ENCODE data around the gene LCNL1. TPM values are rescaled to one million over a fixed set of nuclear protein-coding genes. Genes with fewer than 3 reads are reported as not detected.

Gene LCNL1
- total and polyA plus RNA-seq, 2 of the 13 experiments (the other 11 are each of a cell fraction or from before 2014, with no cell fraction given) = not detected

GRCh38 chr9:136947955-136948510 lies 34.8 kb upstream of the LCNL1 start (continued):
- TF ChIP-seq NCOA1 (CRISPR knock-in tag; IDR thresholded peaks at IDR 0.05) (no peak), IRF2 (CRISPR knock-in tag; IDR thresholded peaks at IDR 0.05) (0 out of 2 replicates have a peak, but pooled peaks have one; percentile 36), KDM3A (CRISPR knock-in tag; IDR thresholded peaks at IDR 0.05; ENCODE audit: low read depth) (0 out of 2 replicates have a peak, but pooled peaks have one; percentile 58), HOXA3 (CRISPR knock-in tag; IDR thresholded peaks at IDR 0.05) (peak; percentile 56), RBAK (CRISPR knock-in tag; IDR thresholded peaks at IDR 0.05) (no peak), CBX5 (CRISPR knock-in tag; IDR thresholded peaks at IDR 0.05; ENCODE audit: borderline replicate concordance) (peak; percentile 35; the same call in 1 of the 2 replicates), AGO2 (optimal IDR thresholded peaks at IDR 0.05; ENCODE audit: low read depth, low read length) (peak; percentile 22), MEIS2 (CRISPR knock-in tag; IDR thresholded peaks at IDR 0.05) (peak; percentile 48; the same call in 1 of the 2 replicates), ZNF572 (CRISPR knock-in tag; IDR thresholded peaks at IDR 0.05) (0 out of 2 replicates have a peak, but pooled peaks have one; percentile 59), IRF1 (CRISPR knock-in tag; IDR thresholded peaks at IDR 0.05; ENCODE audit: low read depth) (no peak), HIC2 (CRISPR knock-in tag; IDR thresholded peaks at IDR 0.05; ENCODE audit: low read depth) (peak; percentile 69), BRD4 (CRISPR knock-in tag; IDR thresholded peaks at IDR 0.05) (no peak), HNRNPL (IDR thresholded peaks at IDR 0.05; ENCODE audit: low read depth, low read length) (peak; percentile 70; the same call in 1 of the 2 replicates), NR2C2 (CRISPR knock-in tag; IDR thresholded peaks at IDR 0.05; ENCODE audit: borderline replicate concordance) (no peak), NFIB (CRISPR knock-in tag; IDR thresholded peaks at IDR 0.05; ENCODE audit: borderline replicate concordance) (no peak), NCOA2 (CRISPR knock-in tag; IDR thresholded peaks at IDR 0.05) (no peak), ZNF331 (CRISPR knock-in tag; IDR thresholded peaks at IDR 0.05) (0 out of 2 replicates have a peak, but pooled peaks have one; percentile 24), ZNF121 (CRISPR knock-in tag; IDR thresholded peaks at IDR 0.05) (0 out of 2 replicates have a peak, but pooled peaks have one; percentile 4), ESRRA (CRISPR knock-in tag; IDR thresholded peaks at IDR 0.05; ENCODE audit: low read depth) (peak; percentile 41; the same call in 1 of the 2 replicates), ZMYM2 (CRISPR knock-in tag; IDR thresholded peaks at IDR 0.05) (0 out of 2 replicates have a peak, but pooled peaks have one; percentile 64), ZNF772 (CRISPR knock-in tag; IDR thresholded peaks at IDR 0.05) (0 out of 2 replicates have a peak, but pooled peaks have one; percentile 19), KDM2A (CRISPR knock-in tag; IDR thresholded peaks at IDR 0.05; ENCODE audit: borderline replicate concordance, low read depth) (peak; percentile 60; the same call in 1 of the 2 replicates), TP53 (CRISPR knock-in tag; conservative IDR thresholded peaks at IDR 0.05) (0 out of 2 replicates have a peak, but pooled peaks have one; percentile 51), ZNF761 (CRISPR knock-in tag; conservative IDR thresholded peaks at IDR 0.05) (no peak)
- TF ChIP-seq, protein P1, sequence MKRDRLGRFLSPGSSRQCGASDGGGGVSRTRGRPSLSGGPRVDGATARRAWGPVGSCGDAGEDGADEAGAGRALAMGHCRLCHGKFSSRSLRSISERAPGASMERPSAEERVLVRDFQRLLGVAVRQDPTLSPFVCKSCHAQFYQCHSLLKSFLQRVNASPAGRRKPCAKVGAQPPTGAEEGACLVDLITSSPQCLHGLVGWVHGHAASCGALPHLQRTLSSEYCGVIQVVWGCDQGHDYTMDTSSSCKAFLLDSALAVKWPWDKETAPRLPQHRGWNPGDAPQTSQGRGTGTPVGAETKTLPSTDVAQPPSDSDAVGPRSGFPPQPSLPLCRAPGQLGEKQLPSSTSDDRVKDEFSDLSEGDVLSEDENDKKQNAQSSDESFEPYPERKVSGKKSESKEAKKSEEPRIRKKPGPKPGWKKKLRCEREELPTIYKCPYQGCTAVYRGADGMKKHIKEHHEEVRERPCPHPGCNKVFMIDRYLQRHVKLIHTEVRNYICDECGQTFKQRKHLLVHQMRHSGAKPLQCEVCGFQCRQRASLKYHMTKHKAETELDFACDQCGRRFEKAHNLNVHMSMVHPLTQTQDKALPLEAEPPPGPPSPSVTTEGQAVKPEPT (CRISPR knock-in tag; IDR thresholded peaks at IDR 0.05; ENCODE audit: low read depth) = no peak
- TF ChIP-seq, protein P2, sequence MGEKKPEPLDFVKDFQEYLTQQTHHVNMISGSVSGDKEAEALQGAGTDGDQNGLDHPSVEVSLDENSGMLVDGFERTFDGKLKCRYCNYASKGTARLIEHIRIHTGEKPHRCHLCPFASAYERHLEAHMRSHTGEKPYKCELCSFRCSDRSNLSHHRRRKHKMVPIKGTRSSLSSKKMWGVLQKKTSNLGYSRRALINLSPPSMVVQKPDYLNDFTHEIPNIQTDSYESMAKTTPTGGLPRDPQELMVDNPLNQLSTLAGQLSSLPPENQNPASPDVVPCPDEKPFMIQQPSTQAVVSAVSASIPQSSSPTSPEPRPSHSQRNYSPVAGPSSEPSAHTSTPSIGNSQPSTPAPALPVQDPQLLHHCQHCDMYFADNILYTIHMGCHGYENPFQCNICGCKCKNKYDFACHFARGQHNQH (CRISPR knock-in tag; IDR thresholded peaks at IDR 0.05) = peak; percentile 33; the same call in 1 of the 2 replicates
